GM12892 (cell line): ENCODE data around the gene ARG2.

Experiments
- POLR2A ChIP-seq: IDR thresholded peaks from 2 replicates; pipeline ENCODE4 v1.6.1; 2011; ENCODE audit warnings: low read depth, low read length, control low read depth
- POLR2AphosphoS5 ChIP-seq: IDR thresholded peaks from 2 replicates; pipeline ENCODE4 v1.6.1; 2011; ENCODE audit warnings: low read depth, low read length, control low read depth
- TAF1 ChIP-seq: IDR thresholded peaks from 2 replicates; pipeline ENCODE4 v1.6.1; 2011; ENCODE audit warnings: low read depth, mild to moderate bottlenecking, control low read depth, low read length, borderline replicate concordance

DNA sequence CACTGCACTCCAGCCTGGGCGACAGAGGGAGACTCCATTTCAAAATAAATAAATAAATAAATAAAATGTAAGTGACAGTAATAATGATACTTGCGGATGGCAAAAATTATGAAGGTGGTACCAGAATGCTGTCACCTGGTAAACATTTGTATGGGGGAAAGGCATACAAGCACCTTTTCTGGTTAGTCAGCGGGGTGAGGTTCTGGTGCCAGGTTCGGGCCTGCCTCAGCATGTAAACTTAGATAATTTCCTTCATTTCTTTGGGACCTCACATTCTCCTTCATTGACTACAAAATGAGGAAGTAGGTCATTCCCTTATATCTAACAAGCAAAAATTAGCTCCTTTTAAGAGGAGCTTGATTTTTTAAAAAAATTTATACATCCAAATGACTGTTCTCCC is 43.9 kb downstream of the ARG2 start:
- TF ChIP-seq POLR2AphosphoS5 (no peak), TAF1 (no peak), POLR2A (no peak)
